HepG2 (cell line): ENCODE results near the gene MLLT10. TPM values are rescaled to one million over a fixed set of nuclear protein-coding genes. Genes with fewer than 3 reads are reported as not detected.
A peak's percentile ranks its signal among the peaks of the same experiment; 100 is the strongest.

Experiments used
- FOXM1 ChIP-seq: sonication (generic); formaldehyde crosslinking; IDR thresholded peaks from 2 replicates; pipeline ENCODE4 v1.5.0; 2020; ENCODE audit warnings: missing genetic modification reagents
- GZF1 ChIP-seq: sonication (generic); formaldehyde crosslinking; IDR thresholded peaks from 2 replicates; pipeline ENCODE4 v1.5.1; 2020; ENCODE audit warnings: mild to moderate bottlenecking, missing genetic modification reagents
- HNF4A ChIP-seq: sonication (generic); formaldehyde crosslinking; IDR thresholded peaks from 2 replicates; pipeline ENCODE4 v1.4.0; 2020; ENCODE audit warnings: missing genetic modification reagents
- KAT7 ChIP-seq: IDR thresholded peaks from 2 replicates; pipeline ENCODE4 v1.6.1; 2018; ENCODE audit warnings: borderline replicate concordance, missing compliant biosample characterization
- MED1 ChIP-seq: sonication (generic); formaldehyde crosslinking; IDR thresholded peaks from 2 replicates; pipeline ENCODE4 v1.4.0; 2020; ENCODE audit warnings: missing genetic modification reagents
- ZBTB3 ChIP-seq: sonication (generic); formaldehyde crosslinking; IDR thresholded peaks from 2 replicates; pipeline ENCODE4 v1.4.0; 2020; ENCODE audit warnings: low read depth, mild to moderate bottlenecking, moderate library complexity, missing genetic modification reagents, borderline replicate concordance
- ZFP41 ChIP-seq: sonication (generic); formaldehyde crosslinking; IDR thresholded peaks from 2 replicates; pipeline ENCODE4 v1.4.0; 2020; ENCODE audit warnings: mild to moderate bottlenecking, missing genetic modification reagents, borderline replicate concordance
- ZNF232 ChIP-seq: sonication (generic); formaldehyde crosslinking; IDR thresholded peaks from 2 replicates; pipeline ENCODE4 v1.4.0; 2020; ENCODE audit warnings: missing genetic modification reagents, borderline replicate concordance
- ZNF350 ChIP-seq: sonication (generic); formaldehyde crosslinking; IDR thresholded peaks from 2 replicates; pipeline ENCODE4 v1.4.0; 2020; ENCODE audit warnings: mild to moderate bottlenecking, low read depth, missing genetic modification reagents, borderline replicate concordance
- ZNF569 ChIP-seq: sonication (generic); formaldehyde crosslinking; IDR thresholded peaks from 2 replicates; pipeline ENCODE4 v1.5.0; 2020; ENCODE audit warnings: mild to moderate bottlenecking, missing genetic modification reagents, moderate library complexity, borderline replicate concordance
- ZNF572 ChIP-seq: sonication (generic); formaldehyde crosslinking; IDR thresholded peaks from 2 replicates; pipeline ENCODE4 v1.5.1; 2020; ENCODE audit warnings: mild to moderate bottlenecking, missing genetic modification reagents
- polyA plus RNA-seq, 8 experiments: library from polyadenylated mRNA; depleted of rRNA in 3 of 8; stranded (reverse) in 7 of 8; unstranded in 1 of 8; fragments of >200 nt; fragmentation: Illumina TruSeq in 4 of 8; extraction: Trizol in 4 of 8; gene quantifications; 2 replicates each; pipeline versions ENCODE4 v1.2.1 to v1.2.3, GENCODE V29; 2011 to 2016; ENCODE audit warnings: low read depth in 4 of 8, missing spikeins in 1 of 8, mixed read lengths in 1 of 8; ENCODE audit not compliant: insufficient read depth in 1 of 8
- total RNA-seq, 5 experiments: library from RNA; depleted of rRNA; stranded (reverse); fragments of >200 nt; fragmentation: Illumina TruSeq; extraction: Trizol; gene quantifications; 2 replicates each; pipeline ENCODE4 v1.2.3, GENCODE V29; 2016; ENCODE audit warnings: low read depth in 1 of 5
- TF ChIP-seq, protein P1 (sequence below): sonication (generic); formaldehyde crosslinking; IDR thresholded peaks from 2 replicates; pipeline ENCODE4 v1.4.0; 2020; ENCODE audit warnings: missing genetic modification reagents, borderline replicate concordance
- TF ChIP-seq, protein P2 (sequence below): sonication (generic); formaldehyde crosslinking; IDR thresholded peaks from 2 replicates; pipeline ENCODE4 v1.5.1; 2020; ENCODE audit warnings: missing genetic modification reagents, mild to moderate bottlenecking, borderline replicate concordance
- TF ChIP-seq, protein P3 (sequence below): sonication (generic); formaldehyde crosslinking; IDR thresholded peaks from 2 replicates; pipeline ENCODE4 v1.8.0; 2022; ENCODE audit warnings: low read depth, missing genetic modification reagents
- TF ChIP-seq, protein P4 (sequence below): sonication (generic); formaldehyde crosslinking; IDR thresholded peaks from 2 replicates; pipeline ENCODE4 v1.8.0; 2022; ENCODE audit warnings: missing genetic modification reagents, mild to moderate bottlenecking, borderline replicate concordance
- TF ChIP-seq, protein P5 (sequence below): sonication (generic); formaldehyde crosslinking; IDR thresholded peaks from 2 replicates; pipeline ENCODE4 v1.4.0; 2020; ENCODE audit warnings: missing genetic modification reagents

The MLLT10 gene
- total and polyA plus RNA-seq, 2 of the 13 experiments (the other 11 are each of a cell fraction or from before 2014, with no cell fraction given), result 51.3 to 84.1 TPM

DNA sequence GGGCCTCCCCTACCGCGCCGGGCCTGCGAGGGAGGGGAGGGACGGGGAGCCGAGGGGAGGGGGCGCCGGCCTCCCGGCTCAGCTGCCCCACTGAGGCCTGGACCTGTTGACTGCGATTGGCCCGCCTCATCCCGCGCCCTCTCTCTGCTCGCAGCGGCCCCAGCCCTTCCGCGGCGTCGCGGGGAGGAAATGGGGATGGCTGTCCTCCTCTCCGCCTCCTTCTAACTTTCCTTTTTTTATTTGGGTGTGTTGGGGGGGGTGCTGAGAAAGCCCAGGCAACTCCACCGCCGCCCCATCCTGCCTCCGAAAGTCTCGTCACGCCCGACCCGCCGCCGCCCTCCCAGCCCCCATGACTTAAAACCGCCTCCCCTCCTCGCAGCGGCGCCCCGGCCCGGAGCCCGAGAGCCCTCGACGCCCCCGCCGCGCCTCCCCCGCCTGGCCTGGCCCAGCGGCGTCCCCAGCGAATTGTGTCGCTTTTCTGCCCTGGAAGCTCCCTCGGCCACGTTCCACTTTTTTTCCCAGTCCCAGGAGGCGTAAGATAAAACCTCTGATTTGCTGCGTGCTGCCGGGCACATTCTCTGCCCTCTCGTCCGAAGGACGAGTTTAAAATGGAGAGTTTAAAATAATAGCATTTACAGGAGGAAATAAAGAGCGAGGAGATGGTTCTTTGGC is 7.7 kb upstream of the MLLT10 start (continued):
- TF ChIP-seq, protein P1, sequence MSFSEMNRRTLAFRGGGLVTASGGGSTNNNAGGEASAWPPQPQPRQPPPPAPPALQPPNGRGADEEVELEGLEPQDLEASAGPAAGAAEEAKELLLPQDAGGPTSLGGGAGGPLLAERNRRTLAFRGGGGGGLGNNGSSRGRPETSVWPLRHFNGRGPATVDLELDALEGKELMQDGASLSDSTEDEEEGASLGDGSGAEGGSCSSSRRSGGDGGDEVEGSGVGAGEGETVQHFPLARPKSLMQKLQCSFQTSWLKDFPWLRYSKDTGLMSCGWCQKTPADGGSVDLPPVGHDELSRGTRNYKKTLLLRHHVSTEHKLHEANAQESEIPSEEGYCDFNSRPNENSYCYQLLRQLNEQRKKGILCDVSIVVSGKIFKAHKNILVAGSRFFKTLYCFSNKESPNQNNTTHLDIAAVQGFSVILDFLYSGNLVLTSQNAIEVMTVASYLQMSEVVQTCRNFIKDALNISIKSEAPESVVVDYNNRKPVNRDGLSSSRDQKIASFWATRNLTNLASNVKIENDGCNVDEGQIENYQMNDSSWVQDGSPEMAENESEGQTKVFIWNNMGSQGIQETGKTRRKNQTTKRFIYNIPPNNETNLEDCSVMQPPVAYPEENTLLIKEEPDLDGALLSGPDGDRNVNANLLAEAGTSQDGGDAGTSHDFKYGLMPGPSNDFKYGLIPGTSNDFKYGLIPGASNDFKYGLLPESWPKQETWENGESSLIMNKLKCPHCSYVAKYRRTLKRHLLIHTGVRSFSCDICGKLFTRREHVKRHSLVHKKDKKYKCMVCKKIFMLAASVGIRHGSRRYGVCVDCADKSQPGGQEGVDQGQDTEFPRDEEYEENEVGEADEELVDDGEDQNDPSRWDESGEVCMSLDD, result no peak
- peak; percentile 86 for TF ChIP-seq GZF1 (CRISPR knock-in tag)
- no peak for TF ChIP-seq ZNF569 (CRISPR knock-in tag)
- peak; percentile 74; the same call in 1 of the 2 replicates for TF ChIP-seq KAT7
- TF ChIP-seq, protein P2, sequence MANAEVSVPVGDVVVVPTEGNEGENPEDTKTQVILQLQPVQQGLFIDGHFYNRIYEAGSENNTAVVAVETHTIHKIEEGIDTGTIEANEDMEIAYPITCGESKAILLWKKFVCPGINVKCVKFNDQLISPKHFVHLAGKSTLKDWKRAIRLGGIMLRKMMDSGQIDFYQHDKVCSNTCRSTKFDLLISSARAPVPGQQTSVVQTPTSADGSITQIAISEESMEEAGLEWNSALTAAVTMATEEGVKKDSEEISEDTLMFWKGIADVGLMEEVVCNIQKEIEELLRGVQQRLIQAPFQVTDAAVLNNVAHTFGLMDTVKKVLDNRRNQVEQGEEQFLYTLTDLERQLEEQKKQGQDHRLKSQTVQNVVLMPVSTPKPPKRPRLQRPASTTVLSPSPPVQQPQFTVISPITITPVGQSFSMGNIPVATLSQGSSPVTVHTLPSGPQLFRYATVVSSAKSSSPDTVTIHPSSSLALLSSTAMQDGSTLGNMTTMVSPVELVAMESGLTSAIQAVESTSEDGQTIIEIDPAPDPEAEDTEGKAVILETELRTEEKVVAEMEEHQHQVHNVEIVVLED (CRISPR knock-in tag), result no peak
- no peak for TF ChIP-seq FOXM1
- no peak for TF ChIP-seq ZNF350
- TF ChIP-seq ZBTB3 (CRISPR knock-in tag), result 0 out of 2 replicates have a peak, but pooled peaks have one; percentile 14
- TF ChIP-seq HNF4A, result no peak
- TF ChIP-seq, protein P3, sequence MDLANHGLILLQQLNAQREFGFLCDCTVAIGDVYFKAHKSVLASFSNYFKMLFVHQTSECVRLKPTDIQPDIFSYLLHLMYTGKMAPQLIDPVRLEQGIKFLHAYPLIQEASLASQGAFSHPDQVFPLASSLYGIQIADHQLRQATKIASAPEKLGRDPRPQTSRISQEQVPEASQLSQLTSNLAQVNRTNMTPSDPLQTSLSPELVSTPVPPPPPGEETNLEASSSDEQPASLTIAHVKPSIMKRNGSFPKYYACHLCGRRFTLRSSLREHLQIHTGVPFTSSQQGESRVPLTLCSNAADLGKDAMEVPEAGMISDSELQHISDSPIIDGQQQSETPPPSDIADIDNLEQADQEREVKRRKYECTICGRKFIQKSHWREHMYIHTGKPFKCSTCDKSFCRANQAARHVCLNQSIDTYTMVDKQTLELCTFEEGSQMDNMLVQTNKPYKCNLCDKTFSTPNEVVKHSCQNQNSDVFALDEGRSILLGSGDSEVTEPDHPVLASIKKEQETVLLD, result peak; percentile 97
- TF ChIP-seq, protein P4, sequence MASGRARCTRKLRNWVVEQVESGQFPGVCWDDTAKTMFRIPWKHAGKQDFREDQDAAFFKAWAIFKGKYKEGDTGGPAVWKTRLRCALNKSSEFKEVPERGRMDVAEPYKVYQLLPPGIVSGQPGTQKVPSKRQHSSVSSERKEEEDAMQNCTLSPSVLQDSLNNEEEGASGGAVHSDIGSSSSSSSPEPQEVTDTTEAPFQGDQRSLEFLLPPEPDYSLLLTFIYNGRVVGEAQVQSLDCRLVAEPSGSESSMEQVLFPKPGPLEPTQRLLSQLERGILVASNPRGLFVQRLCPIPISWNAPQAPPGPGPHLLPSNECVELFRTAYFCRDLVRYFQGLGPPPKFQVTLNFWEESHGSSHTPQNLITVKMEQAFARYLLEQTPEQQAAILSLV, result peak; percentile 19; the same call in 1 of the 2 replicates
- TF ChIP-seq ZNF572, result no peak
- no peak for TF ChIP-seq ZNF232 (CRISPR knock-in tag)
- TF ChIP-seq, protein P5, sequence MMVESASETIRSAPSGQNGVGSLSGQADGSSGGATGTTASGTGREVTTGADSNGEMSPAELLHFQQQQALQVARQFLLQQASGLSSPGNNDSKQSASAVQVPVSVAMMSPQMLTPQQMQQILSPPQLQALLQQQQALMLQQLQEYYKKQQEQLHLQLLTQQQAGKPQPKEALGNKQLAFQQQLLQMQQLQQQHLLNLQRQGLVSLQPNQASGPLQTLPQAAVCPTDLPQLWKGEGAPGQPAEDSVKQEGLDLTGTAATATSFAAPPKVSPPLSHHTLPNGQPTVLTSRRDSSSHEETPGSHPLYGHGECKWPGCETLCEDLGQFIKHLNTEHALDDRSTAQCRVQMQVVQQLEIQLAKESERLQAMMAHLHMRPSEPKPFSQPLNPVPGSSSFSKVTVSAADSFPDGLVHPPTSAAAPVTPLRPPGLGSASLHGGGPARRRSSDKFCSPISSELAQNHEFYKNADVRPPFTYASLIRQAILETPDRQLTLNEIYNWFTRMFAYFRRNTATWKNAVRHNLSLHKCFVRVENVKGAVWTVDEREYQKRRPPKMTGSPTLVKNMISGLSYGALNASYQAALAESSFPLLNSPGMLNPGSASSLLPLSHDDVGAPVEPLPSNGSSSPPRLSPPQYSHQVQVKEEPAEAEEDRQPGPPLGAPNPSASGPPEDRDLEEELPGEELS (CRISPR knock-in tag), result no peak
- no peak for TF ChIP-seq ZFP41
- no peak for TF ChIP-seq MED1
